OCI-LY1 (cell line): ENCODE results near the gene IL36B.
A peak's percentile ranks its signal among the peaks of the same experiment; 100 is the strongest.

ENCODE experiments used
- H2AFZ ChIP-seq: fragments of 200-600 bp; sonication (generic), shearing (Covaris generic); 2 replicates; pipeline ENCODE4 v1.6.0; 2014; ENCODE audit warnings: antibody characterized with exemption, mild to moderate bottlenecking, low read length
- H3F3A ChIP-seq: fragments of 200-600 bp; sonication (generic), shearing (Covaris generic); 2 replicates; pipeline ENCODE4 v1.6.0; 2014; ENCODE audit warnings: mild to moderate bottlenecking, antibody characterized with exemption, low read length, moderate library complexity; ENCODE audit not compliant: insufficient read depth
- H3K27ac ChIP-seq: fragments of 200-600 bp; sonication (generic); 2 replicates; pipeline ENCODE4 v1.5.1; 2014; ENCODE audit warnings: low read length, mixed run types, mild to moderate bottlenecking, low read depth; ENCODE audit not compliant: poor library complexity, severe bottlenecking
- H3K27me3 ChIP-seq: fragments of 200-600 bp; sonication (generic); 2 replicates; pipeline ENCODE4 v1.6.0; 2014; ENCODE audit warnings: antibody characterized with exemption, mild to moderate bottlenecking, low read length, moderate library complexity; ENCODE audit not compliant: insufficient read depth
- H3K36me3 ChIP-seq: fragments of 200-600 bp; sonication (generic); 2 replicates; pipeline ENCODE4 v1.6.1; 2014; ENCODE audit warnings: mild to moderate bottlenecking, antibody characterized with exemption, low read length, moderate library complexity, mixed read lengths; ENCODE audit not compliant: insufficient read depth
- H3K4me1 ChIP-seq: fragments of 200-600 bp; sonication (generic); 2 replicates; pipeline ENCODE4 v1.5.1; 2014; ENCODE audit warnings: mild to moderate bottlenecking, low read length, moderate library complexity; ENCODE audit not compliant: insufficient read depth, severe bottlenecking
- H3K4me2 ChIP-seq: fragments of 200-600 bp; sonication (generic), shearing (Covaris generic); 2 replicates; pipeline ENCODE4 v1.6.1; 2014; ENCODE audit warnings: low read length
- H3K4me3 ChIP-seq: fragments of 200-600 bp; sonication (generic); 2 replicates; pipeline ENCODE4 v1.5.1; 2014; ENCODE audit warnings: low read length, low read depth, mild to moderate bottlenecking, mixed read lengths; ENCODE audit not compliant: poor library complexity, severe bottlenecking
- H3K79me2 ChIP-seq: fragments of 200-600 bp; shearing (Covaris generic); 2 replicates; pipeline ENCODE4 v1.6.1; 2016; ENCODE audit warnings: mixed run types, low read length, mixed read lengths; ENCODE audit not compliant: insufficient read depth
- H3K9ac ChIP-seq: fragments of 200-600 bp; sonication (generic), shearing (Covaris generic); 2 replicates; pipeline ENCODE4 v1.6.1; 2014; ENCODE audit warnings: mild to moderate bottlenecking, low read length, mixed read lengths
- H3K9me2 ChIP-seq: fragments of 200-600 bp; sonication (generic), shearing (Covaris generic); 2 replicates; pipeline ENCODE4 v1.6.1; 2014; ENCODE audit warnings: low read depth, mild to moderate bottlenecking, low read length, mixed read lengths
- H3K9me3 ChIP-seq: fragments of 200-600 bp; shearing (Covaris generic); 2 replicates; pipeline ENCODE4 v1.6.1; 2014; ENCODE audit warnings: low read length, mixed read lengths
- H4K20me1 ChIP-seq: fragments of 200-600 bp; sonication (generic), shearing (Covaris generic); 2 replicates; pipeline ENCODE4 v1.6.0; 2016; ENCODE audit warnings: mild to moderate bottlenecking, low read length; ENCODE audit not compliant: insufficient read depth
- CTCF ChIP-seq: fragments of 200-600 bp; sonication (generic), shearing (Covaris generic); IDR thresholded peaks from 2 replicates; pipeline ENCODE4 v1.5.1; 2017; ENCODE audit warnings: mild to moderate bottlenecking, antibody characterized with exemption, low read length, moderate library complexity, mixed read lengths
- EZH2 ChIP-seq: fragments of 200-600 bp; sonication (generic), shearing (Covaris generic); IDR thresholded peaks from 2 replicates; pipeline ENCODE4 v1.8.0; 2017; ENCODE audit warnings: borderline replicate concordance, mixed run types, mild to moderate bottlenecking, antibody characterized with exemption, low read length, moderate library complexity, mixed read lengths

The IL36B gene

GRCh38 chr2:113053666-113054065 lies 999 bp upstream of the IL36B start:
- no peaks in the 10 kb centered on the region for H4K20me1 ChIP-seq
- no peaks in the 10 kb centered on the region for H3K9me3 ChIP-seq
- no peak overlapping the region for H3K9ac ChIP-seq
- H3K4me2 ChIP-seq, result no peak overlapping the region
- no peaks in the 10 kb centered on the region for H3F3A ChIP-seq
- H2AFZ ChIP-seq, result no peak overlapping the region
- H3K9me2 ChIP-seq, result no peaks in the 10 kb centered on the region
- H3K27ac ChIP-seq, result no peak overlapping the region
- no peak for TF ChIP-seq CTCF
- TF ChIP-seq EZH2, result no peak
- no peaks in the 10 kb centered on the region for H3K4me1 ChIP-seq
- no peaks in the 10 kb centered on the region for H3K36me3 ChIP-seq
- no peaks in the 10 kb centered on the region for H3K27me3 ChIP-seq
- no peak overlapping the region for H3K4me3 ChIP-seq
- no peaks in the 10 kb centered on the region for H3K79me2 ChIP-seq

DNA sequence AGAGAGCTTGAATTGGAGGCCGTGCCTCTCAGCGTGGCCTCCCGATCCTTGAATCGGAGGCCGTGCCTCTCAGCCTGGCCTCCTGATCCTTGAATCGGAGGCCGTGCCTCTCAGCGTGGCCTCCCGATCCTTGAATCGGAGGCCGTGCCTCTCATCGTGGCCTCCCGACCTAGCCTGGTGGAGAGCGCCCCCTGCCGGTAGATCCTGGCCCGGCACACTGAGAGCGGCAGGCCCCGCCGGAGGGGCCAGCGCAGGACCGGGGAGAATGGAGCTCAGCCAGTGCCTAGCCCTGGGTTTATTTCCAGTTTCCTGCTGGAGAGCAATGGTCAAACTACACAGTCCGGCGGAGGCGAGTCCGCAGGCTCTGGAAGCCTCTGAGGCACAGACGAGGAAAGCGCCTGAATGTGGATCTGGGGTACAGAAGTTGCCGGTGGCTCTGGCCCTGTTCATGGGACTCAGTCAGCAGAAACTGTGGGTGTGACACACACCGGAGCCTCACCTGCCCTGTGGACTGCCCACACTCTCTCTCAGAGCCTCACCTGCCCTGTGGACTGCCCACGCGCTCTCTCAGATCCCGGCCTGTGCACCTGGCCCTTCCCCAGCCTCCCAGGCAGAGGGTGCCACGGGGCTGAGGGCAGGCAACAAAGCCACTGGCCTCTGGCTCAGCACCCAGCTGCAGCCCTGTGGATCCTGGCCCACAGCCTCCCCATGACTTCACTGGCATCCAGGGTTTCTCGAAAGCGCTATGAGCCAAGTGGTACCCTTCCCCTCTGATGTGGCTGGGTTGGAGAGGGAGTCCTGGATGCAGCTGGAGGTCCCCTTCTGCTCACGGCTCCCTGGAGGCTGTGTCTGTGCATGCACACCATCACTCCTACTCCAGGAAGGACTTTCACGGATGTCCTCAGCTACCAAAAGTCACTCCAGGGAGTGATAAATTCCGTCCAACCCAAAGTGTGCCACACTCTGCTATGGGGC lies 1.5 kb downstream of the IL36B start:
- Histone ChIP-seq H3K27ac (no peak overlapping the region), H3K9me2 (no peaks in the 10 kb centered on the region), H3F3A (no peaks in the 10 kb centered on the region), H3K36me3 (no peaks in the 10 kb centered on the region), H3K9me3 (no peaks in the 10 kb centered on the region), H3K79me2 (no peaks in the 10 kb centered on the region), H3K4me3 (no peak overlapping the region), H4K20me1 (no peaks in the 10 kb centered on the region), H3K9ac (no peak overlapping the region), H3K27me3 (no peaks in the 10 kb centered on the region), H3K4me2 (no peak overlapping the region), H3K4me1 (no peaks in the 10 kb centered on the region), H2AFZ (no peak overlapping the region)
- TF ChIP-seq CTCF, result 0 out of 2 replicates have a peak, but pooled peaks have one; percentile 9
- TF ChIP-seq EZH2, result no peak

- no peak overlapping the region for H3K27ac ChIP-seq
These were observed 6.2 kb downstream of the IL36B start for GRCh38 chr2:113046465-113046864.

More at GRCh38 chr2:113046465-113046864, 6.2 kb downstream of the IL36B start:
- Histone ChIP-seq H3K36me3 (no peaks in the 10 kb centered on the region), H3K4me2 (no peak overlapping the region), H3K4me1 (no peaks in the 10 kb centered on the region), H3K9me3 (no peaks in the 10 kb centered on the region), H3K9me2 (no peaks in the 10 kb centered on the region), H3F3A (no peaks in the 10 kb centered on the region), H3K79me2 (no peaks in the 10 kb centered on the region), H3K9ac (no peak overlapping the region), H2AFZ (no peak overlapping the region), H3K4me3 (no peak overlapping the region), H4K20me1 (no peaks in the 10 kb centered on the region), H3K27me3 (no peaks in the 10 kb centered on the region)
- no peak for TF ChIP-seq CTCF
- no peak for TF ChIP-seq EZH2
